Ishikawa (cell line): Measurements from ENCODE around the gene MSRB3.

Source experiments
- CEBPB ChIP-seq: IDR thresholded peaks from 2 replicates; pipeline ENCODE4 v1.6.1; 2012
- CREB1 ChIP-seq: IDR thresholded peaks from 2 replicates; pipeline ENCODE4 v1.6.1; 2012; ENCODE audit warnings: low read depth
- EGR1 ChIP-seq: IDR thresholded peaks from 2 replicates; pipeline ENCODE4 v1.6.1; 2012
- EP300 ChIP-seq: IDR thresholded peaks from 2 replicates; pipeline ENCODE4 v1.6.1; 2012; ENCODE audit warnings: borderline replicate concordance
- FOXM1 ChIP-seq: IDR thresholded peaks from 2 replicates; pipeline ENCODE4 v1.6.1; 2012; ENCODE audit warnings: low read depth, borderline replicate concordance
- NFIC ChIP-seq: IDR thresholded peaks from 2 replicates; pipeline ENCODE4 v1.6.1; 2012
- RAD21 ChIP-seq: IDR thresholded peaks from 2 replicates; pipeline ENCODE4 v1.6.1; 2012; ENCODE audit warnings: low read depth
- TAF1 ChIP-seq: IDR thresholded peaks from 2 replicates; pipeline ENCODE4 v1.6.1; 2012; ENCODE audit warnings: low read depth, mild to moderate bottlenecking
- TCF12 ChIP-seq: IDR thresholded peaks from 2 replicates; pipeline ENCODE4 v1.6.1; 2012; ENCODE audit warnings: low read depth
- TEAD4 ChIP-seq: IDR thresholded peaks from 2 replicates; pipeline ENCODE4 v1.6.1; 2012
- YY1 ChIP-seq: IDR thresholded peaks from 2 replicates; pipeline ENCODE4 v1.6.1; 2012; ENCODE audit warnings: low read depth
- ZBTB7A ChIP-seq: IDR thresholded peaks from 2 replicates; pipeline ENCODE4 v1.6.1; 2012; ENCODE audit warnings: low read depth
- TF ChIP-seq, protein P1 (sequence below): IDR thresholded peaks from 2 replicates; pipeline ENCODE4 v1.6.1; 2012
- TF ChIP-seq, protein P2 (sequence below): IDR thresholded peaks from 2 replicates; pipeline ENCODE4 v1.6.1; 2012; ENCODE audit warnings: low read depth, mild to moderate bottlenecking
- TF ChIP-seq, protein P3 (sequence below): IDR thresholded peaks from 2 replicates; pipeline ENCODE4 v1.6.1; 2012

MSRB3 gene

DNA sequence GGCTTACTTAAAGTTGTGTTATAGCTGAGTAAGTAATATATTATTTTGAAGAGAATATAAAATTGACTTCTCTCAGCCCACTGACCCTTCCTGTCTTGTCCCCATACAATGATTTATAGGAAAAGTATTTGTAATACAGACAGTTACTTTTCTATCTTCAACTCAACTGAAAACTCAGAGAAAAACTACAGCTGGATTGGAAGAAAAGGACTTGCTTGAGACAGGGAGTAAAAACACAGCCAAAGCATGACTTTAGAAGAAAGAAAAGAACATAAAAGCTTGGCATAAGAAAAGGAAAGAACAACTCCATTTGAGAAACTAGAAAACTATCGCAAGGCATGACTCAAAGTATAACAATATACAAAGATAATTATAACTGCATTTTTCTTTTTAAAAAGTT lies 57.5 kb downstream of the MSRB3 start:
- TF ChIP-seq CEBPB (no peak), CREB1 (no peak), RAD21 (no peak), EGR1 (no peak), NFIC (no peak), TAF1 (no peak), YY1 (no peak), EP300 (no peak), TEAD4 (no peak), FOXM1 (no peak), ZBTB7A (no peak), TCF12 (no peak)
- TF ChIP-seq, protein P1, sequence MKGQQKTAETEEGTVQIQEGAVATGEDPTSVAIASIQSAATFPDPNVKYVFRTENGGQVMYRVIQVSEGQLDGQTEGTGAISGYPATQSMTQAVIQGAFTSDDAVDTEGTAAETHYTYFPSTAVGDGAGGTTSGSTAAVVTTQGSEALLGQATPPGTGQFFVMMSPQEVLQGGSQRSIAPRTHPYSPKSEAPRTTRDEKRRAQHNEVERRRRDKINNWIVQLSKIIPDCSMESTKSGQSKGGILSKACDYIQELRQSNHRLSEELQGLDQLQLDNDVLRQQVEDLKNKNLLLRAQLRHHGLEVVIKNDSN = no peak
- TF ChIP-seq, protein P2, sequence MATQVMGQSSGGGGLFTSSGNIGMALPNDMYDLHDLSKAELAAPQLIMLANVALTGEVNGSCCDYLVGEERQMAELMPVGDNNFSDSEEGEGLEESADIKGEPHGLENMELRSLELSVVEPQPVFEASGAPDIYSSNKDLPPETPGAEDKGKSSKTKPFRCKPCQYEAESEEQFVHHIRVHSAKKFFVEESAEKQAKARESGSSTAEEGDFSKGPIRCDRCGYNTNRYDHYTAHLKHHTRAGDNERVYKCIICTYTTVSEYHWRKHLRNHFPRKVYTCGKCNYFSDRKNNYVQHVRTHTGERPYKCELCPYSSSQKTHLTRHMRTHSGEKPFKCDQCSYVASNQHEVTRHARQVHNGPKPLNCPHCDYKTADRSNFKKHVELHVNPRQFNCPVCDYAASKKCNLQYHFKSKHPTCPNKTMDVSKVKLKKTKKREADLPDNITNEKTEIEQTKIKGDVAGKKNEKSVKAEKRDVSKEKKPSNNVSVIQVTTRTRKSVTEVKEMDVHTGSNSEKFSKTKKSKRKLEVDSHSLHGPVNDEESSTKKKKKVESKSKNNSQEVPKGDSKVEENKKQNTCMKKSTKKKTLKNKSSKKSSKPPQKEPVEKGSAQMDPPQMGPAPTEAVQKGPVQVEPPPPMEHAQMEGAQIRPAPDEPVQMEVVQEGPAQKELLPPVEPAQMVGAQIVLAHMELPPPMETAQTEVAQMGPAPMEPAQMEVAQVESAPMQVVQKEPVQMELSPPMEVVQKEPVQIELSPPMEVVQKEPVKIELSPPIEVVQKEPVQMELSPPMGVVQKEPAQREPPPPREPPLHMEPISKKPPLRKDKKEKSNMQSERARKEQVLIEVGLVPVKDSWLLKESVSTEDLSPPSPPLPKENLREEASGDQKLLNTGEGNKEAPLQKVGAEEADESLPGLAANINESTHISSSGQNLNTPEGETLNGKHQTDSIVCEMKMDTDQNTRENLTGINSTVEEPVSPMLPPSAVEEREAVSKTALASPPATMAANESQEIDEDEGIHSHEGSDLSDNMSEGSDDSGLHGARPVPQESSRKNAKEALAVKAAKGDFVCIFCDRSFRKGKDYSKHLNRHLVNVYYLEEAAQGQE = no peak
- TF ChIP-seq, protein P3, sequence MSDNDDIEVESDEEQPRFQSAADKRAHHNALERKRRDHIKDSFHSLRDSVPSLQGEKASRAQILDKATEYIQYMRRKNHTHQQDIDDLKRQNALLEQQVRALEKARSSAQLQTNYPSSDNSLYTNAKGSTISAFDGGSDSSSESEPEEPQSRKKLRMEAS = no peak

- TF ChIP-seq EGR1 (no peak), CREB1 (no peak), RAD21 (0 out of 2 replicates have a peak, but pooled peaks have one; percentile 3), TAF1 (no peak), FOXM1 (no peak), EP300 (no peak)
- TF ChIP-seq, protein P1 = no peak
These were observed 60.7 kb downstream of the MSRB3 start for GRCh38 chr12:65339161-65339560.

DNA sequence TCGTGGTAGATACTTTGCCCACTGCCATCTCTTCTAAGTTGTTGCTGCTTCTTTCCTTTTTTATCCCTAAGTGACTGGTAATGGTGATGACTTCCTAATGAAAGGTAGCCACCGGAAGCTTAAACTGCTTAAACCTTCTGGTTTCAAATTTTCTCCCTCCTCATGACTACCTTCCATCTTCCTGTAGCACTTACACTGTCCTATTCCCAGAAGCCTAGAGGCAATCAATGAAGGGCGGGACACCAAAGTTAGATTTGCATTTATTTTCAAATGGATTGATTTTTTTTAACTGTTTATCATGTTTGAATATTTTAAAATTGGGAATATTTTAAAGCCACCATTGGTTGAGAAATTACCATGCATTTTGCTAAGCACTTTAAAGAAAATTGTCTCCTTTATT lies 64.7 kb downstream of the MSRB3 start:
- TF ChIP-seq, protein P2 = no peak
- TF ChIP-seq CREB1 (no peak), TEAD4 (no peak)
- TF ChIP-seq, protein P1 = no peak

GRCh38 chr12:65343801-65344200 lies 65.3 kb downstream of the MSRB3 start:
- no peak for TF ChIP-seq CEBPB
- no peak for TF ChIP-seq ZBTB7A
- TF ChIP-seq, protein P3 = no peak
- no peak for TF ChIP-seq EP300
- TF ChIP-seq, protein P2 = no peak
- TF ChIP-seq YY1 = no peak
- no peak for TF ChIP-seq NFIC
- TF ChIP-seq, protein P1 = no peak
- TF ChIP-seq EGR1 = no peak
- TF ChIP-seq CREB1 = no peak
- TF ChIP-seq TAF1 = no peak
- no peak for TF ChIP-seq TEAD4
